T-helper 1 cell treated with Interleukin-12 subunit alpha and Interleukin-12 subunit beta and Interleukin-4 antibody, amounts not matched to agents 30 μg/mL and 1 μg/mL, for 36 hours (primary cell): Measurements from ENCODE around the gene MRAS.
"Not testable (repeated sequence)": the region's sequence is repeated elsewhere in the genome, so short reads cannot be mapped to it uniquely, and the experiment has no call there.

ENCODE experiments used
- H3K27ac Mint-ChIP-seq: one replicate; pipeline ENCODE4 v1.8.0; 2021; ENCODE audit warnings: mild to moderate bottlenecking, mixed read lengths
- H3K27me3 Mint-ChIP-seq: one replicate; pipeline ENCODE4 v1.8.0; 2021; ENCODE audit warnings: low read depth, mixed read lengths
- H3K36me3 Mint-ChIP-seq: one replicate; pipeline ENCODE4 v1.8.0; 2021; ENCODE audit warnings: low read depth, mixed read lengths
- H3K4me1 Mint-ChIP-seq: one replicate; pipeline ENCODE4 v1.8.0; 2021; ENCODE audit warnings: low read depth, mixed read lengths
- H3K4me3 Mint-ChIP-seq: one replicate; pipeline ENCODE4 v1.8.0; 2021; ENCODE audit warnings: mild to moderate bottlenecking, moderate library complexity, mixed read lengths
- H3K9me3 Mint-ChIP-seq: one replicate; pipeline ENCODE4 v1.8.0; 2021; ENCODE audit warnings: mixed read lengths

The MRAS gene

DNA sequence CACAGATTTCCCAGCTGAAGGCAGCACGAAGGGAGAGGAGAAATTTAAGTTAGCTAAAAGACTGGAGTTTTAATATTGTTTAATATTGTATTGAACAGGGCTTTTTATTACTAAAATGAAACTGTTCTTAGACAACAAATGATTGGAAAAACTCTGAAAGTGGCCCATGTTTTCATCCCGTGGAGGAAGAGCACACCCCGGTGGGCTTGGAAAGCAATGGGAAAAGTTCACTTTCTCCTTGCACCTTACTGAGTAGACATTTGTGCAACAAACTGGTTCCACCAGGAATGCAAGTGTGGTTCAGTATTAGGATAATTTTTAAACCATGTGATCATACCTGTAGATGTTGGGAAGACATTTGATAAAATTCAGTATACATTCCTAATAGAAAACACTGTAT, 77.8 kb downstream of the MRAS start:
- Mint-ChIP-seq H3K9me3 (no peaks in the 10 kb centered on the region), H3K36me3 (no peaks in the 10 kb centered on the region), H3K4me1 (no peaks in the 10 kb centered on the region), H3K27me3 (peaks cover 21% of the 10 kb centered on the region), H3K27ac (no peak overlapping the region), H3K4me3 (no peak overlapping the region)

GRCh38 chr3:138426754-138427153, 78.4 kb downstream of the MRAS start:
- not testable (repeated sequence) for H3K9me3 Mint-ChIP-seq, H3K36me3 Mint-ChIP-seq, H3K4me3 Mint-ChIP-seq, H3K4me1 Mint-ChIP-seq, H3K27ac Mint-ChIP-seq
- H3K27me3 Mint-ChIP-seq, result peaks cover 22% of the 10 kb centered on the region

- Mint-ChIP-seq H3K4me1 (peaks cover 9% of the 10 kb centered on the region), H3K4me3 (no peak overlapping the region), H3K27ac (no peak overlapping the region), H3K9me3 (no peaks in the 10 kb centered on the region), H3K27me3 (peaks cover 47% of the 10 kb centered on the region), H3K36me3 (no peaks in the 10 kb centered on the region)
Observed at GRCh38 chr3:138429665-138430064, 81.3 kb downstream of the MRAS start.

- peaks cover 9% of the 10 kb centered on the region for H3K4me1 Mint-ChIP-seq
- no peak overlapping the region for H3K27ac Mint-ChIP-seq
- no peak overlapping the region for H3K4me3 Mint-ChIP-seq
- H3K36me3 Mint-ChIP-seq, result no peaks in the 10 kb centered on the region
- peaks cover 72% of the 10 kb centered on the region for H3K27me3 Mint-ChIP-seq
- H3K9me3 Mint-ChIP-seq, result no peaks in the 10 kb centered on the region
Observed at GRCh38 chr3:138432576-138433240, 84.3 kb downstream of the MRAS start.

- Mint-ChIP-seq H3K27ac (no peak overlapping the region), H3K4me1 (peaks cover 9% of the 10 kb centered on the region), H3K27me3 (peaks cover 71% of the 10 kb centered on the region), H3K36me3 (no peaks in the 10 kb centered on the region), H3K9me3 (no peaks in the 10 kb centered on the region), H3K4me3 (peak overlapping the region; percentile 28)
Observed at GRCh38 chr3:138433892-138434275, 85.5 kb downstream of the MRAS start.

GRCh38 chr3:138434276-138434874, 86.0 kb downstream of the MRAS start, which contains the start of gene ESYT3:
Gene ESYT3, plus strand, starts transcription at chr3:138434616. Its CDS starts 183 bp downstream, at chr3:138434799.
- peaks cover 9% of the 10 kb centered on the region for H3K4me1 Mint-ChIP-seq
- peak within 1 kb of the TSS; percentile 75 for H3K4me3 Mint-ChIP-seq
- no peaks in the 10 kb centered on the region for H3K36me3 Mint-ChIP-seq
- H3K27me3 Mint-ChIP-seq, result peaks cover 67% of the 10 kb centered on the region
- no peak within 1 kb of the TSS for H3K27ac Mint-ChIP-seq
- H3K9me3 Mint-ChIP-seq, result no peaks in the 10 kb centered on the region

DNA sequence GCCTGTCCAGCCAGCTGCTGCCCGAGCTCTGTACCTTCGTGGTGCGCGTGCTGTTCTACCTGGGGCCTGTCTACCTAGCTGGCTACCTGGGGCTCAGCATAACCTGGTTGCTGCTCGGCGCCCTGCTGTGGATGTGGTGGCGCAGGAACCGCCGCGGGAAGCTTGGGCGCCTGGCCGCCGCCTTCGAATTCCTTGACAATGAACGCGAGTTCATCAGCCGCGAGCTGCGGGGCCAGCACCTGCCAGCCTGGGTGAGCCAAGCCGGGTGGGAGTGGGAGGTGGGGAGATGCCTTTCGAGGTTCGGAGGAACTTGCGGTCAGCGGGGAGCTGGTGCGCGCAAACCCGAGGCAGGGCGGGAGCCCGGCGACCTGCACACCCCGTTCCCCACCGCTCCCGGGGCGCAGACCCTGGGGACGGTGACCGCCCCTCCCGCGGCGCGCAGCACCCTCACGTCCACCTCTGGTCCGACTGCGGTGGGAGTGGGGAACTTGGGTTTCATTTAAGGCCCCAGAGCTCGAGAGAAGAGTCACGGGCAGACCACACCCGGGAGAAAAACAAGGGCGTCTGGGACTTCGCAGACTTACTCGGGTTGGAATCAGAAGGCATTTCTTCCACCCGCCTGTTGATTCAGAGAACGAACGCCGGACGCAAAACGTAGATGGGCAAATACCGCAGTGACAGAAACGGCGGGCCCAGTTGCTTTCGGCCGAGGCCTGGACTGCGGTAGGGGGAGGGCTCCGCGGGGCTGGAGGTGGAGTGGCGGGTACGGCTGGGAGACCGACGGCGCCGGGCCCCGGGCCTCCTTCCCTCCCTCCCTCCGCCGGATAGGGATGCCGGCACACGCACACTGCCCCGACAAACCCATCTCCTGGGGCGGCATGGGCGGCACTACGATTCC, 86.7 kb downstream of the MRAS start:
- Mint-ChIP-seq H3K9me3 (no peaks in the 10 kb centered on the region), H3K27ac (no peak overlapping the region), H3K36me3 (no peaks in the 10 kb centered on the region), H3K27me3 (peaks cover 69% of the 10 kb centered on the region), H3K4me1 (peaks cover 9% of the 10 kb centered on the region), H3K4me3 (peak overlapping the region; percentile 58)

GRCh38 chr3:138435840-138436239, 87.5 kb downstream of the MRAS start:
- Mint-ChIP-seq H3K36me3 (no peaks in the 10 kb centered on the region), H3K9me3 (no peaks in the 10 kb centered on the region), H3K27ac (no peak overlapping the region), H3K27me3 (peaks cover 70% of the 10 kb centered on the region), H3K4me3 (peak overlapping the region; percentile 46), H3K4me1 (peaks cover 9% of the 10 kb centered on the region)

DNA sequence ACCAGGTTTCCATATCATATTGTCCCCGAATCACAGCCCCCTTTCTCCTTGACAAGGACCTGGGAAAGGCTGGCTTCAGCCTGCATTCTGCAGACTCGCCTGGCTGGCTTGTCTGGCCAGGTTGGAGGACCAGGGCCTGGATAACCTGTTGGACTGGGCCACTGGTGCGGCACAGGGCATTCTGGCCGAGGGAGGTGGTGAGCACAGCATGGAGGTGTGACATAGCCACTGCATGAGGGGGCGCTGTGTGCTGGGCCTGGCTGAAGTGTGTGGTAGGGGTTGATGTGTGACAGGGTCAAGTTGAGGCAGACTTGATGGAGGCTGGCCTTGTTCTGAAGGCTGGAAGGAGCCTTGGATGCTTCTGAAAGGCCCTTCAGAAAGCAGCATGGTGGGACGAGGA, 88.9 kb downstream of the MRAS start:
- Mint-ChIP-seq H3K27me3 (peaks cover 57% of the 10 kb centered on the region), H3K4me1 (peaks cover 9% of the 10 kb centered on the region), H3K4me3 (no peak overlapping the region), H3K9me3 (no peaks in the 10 kb centered on the region), H3K36me3 (no peaks in the 10 kb centered on the region), H3K27ac (no peak overlapping the region)

GRCh38 chr3:138438896-138439295, 90.5 kb downstream of the MRAS start:
- Mint-ChIP-seq H3K27me3 (peaks cover 46% of the 10 kb centered on the region), H3K27ac (no peak overlapping the region), H3K9me3 (no peaks in the 10 kb centered on the region), H3K4me3 (no peak overlapping the region), H3K36me3 (no peaks in the 10 kb centered on the region), H3K4me1 (peaks cover 4% of the 10 kb centered on the region)

- no peaks in the 10 kb centered on the region for H3K36me3 Mint-ChIP-seq
- H3K27ac Mint-ChIP-seq, result no peak overlapping the region
- H3K4me3 Mint-ChIP-seq, result no peak overlapping the region
- no peaks in the 10 kb centered on the region for H3K4me1 Mint-ChIP-seq
- H3K9me3 Mint-ChIP-seq, result no peaks in the 10 kb centered on the region
- peaks cover 39% of the 10 kb centered on the region for H3K27me3 Mint-ChIP-seq
Observed at GRCh38 chr3:138439646-138440045, 91.3 kb downstream of the MRAS start.

DNA sequence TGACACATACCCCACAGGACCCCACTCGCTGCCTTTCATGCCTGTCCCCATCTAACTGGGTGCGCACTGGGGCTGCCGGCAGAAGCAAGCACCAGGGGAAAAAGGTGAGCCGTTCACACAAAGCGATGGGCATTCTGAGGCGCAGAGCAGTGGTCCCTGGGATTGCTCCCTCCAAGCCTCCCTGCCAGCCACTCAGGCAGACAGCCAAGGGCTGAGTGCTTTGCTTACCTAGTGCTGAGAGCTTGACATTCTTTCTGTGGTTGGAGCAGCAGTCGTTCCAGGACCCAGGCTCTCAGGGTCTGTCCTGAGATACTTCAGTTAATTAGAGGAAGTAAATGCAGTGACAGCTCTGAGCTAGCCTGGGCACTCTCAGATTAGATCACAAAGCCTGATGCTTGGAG, 91.7 kb downstream of the MRAS start:
- no peaks in the 10 kb centered on the region for H3K36me3 Mint-ChIP-seq
- H3K4me3 Mint-ChIP-seq, result no peak overlapping the region
- H3K27ac Mint-ChIP-seq, result no peak overlapping the region
- no peaks in the 10 kb centered on the region for H3K4me1 Mint-ChIP-seq
- H3K27me3 Mint-ChIP-seq, result peaks cover 38% of the 10 kb centered on the region
- no peaks in the 10 kb centered on the region for H3K9me3 Mint-ChIP-seq

DNA sequence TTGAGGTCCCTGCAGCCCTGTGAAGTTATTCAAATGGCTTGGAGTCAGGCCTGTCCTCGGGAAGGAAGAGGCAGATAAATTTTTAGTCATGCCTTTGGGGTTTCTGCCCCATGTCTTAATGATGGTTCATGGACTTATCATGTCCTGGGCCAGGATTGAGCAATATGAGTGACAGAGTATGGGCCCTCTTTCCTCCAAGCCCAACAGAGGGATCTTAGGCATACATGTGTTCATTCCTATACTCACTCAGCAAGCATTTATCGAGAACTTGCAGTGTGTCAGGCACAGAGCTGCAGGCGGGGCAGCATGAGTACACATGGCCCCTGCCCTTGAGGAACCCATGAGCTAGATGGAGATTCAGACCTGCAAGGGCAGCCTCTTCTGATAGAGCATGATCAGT, 92.2 kb downstream of the MRAS start:
- Mint-ChIP-seq H3K4me1 (no peaks in the 10 kb centered on the region), H3K4me3 (no peak overlapping the region), H3K27me3 (peaks cover 35% of the 10 kb centered on the region), H3K27ac (no peak overlapping the region), H3K36me3 (no peaks in the 10 kb centered on the region), H3K9me3 (no peaks in the 10 kb centered on the region)

GRCh38 chr3:138441256-138441655, 92.9 kb downstream of the MRAS start:
- H3K27ac Mint-ChIP-seq, result no peak overlapping the region
- H3K4me1 Mint-ChIP-seq, result no peaks in the 10 kb centered on the region

DNA sequence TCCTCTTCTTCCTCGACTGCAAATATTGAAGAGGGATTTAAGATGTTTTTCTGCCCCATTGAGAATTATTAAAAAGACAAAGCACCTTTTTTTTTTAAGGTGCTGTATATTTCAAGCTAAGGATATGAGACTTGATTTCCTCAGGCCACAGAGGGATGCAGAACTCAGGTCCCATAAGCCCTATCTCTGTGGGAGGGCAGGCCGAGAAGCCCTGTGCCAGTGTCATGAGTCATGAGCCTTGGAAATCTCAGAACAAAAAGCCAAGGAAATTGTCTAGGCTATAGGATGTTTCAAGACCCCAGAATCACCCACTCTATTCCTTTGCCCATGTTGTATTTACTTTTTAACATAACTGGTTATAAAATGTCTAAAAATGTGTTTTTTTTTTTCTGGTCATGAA, 93.4 kb downstream of the MRAS start:
- Mint-ChIP-seq H3K27me3 (peaks cover 24% of the 10 kb centered on the region), H3K9me3 (no peaks in the 10 kb centered on the region), H3K27ac (no peak overlapping the region), H3K4me1 (no peaks in the 10 kb centered on the region), H3K36me3 (no peaks in the 10 kb centered on the region), H3K4me3 (no peak overlapping the region)

More at GRCh38 chr3:138441256-138441655, 92.9 kb downstream of the MRAS start:
- no peaks in the 10 kb centered on the region for H3K36me3 Mint-ChIP-seq
- no peaks in the 10 kb centered on the region for H3K9me3 Mint-ChIP-seq
- peaks cover 28% of the 10 kb centered on the region for H3K27me3 Mint-ChIP-seq
- no peak overlapping the region for H3K4me3 Mint-ChIP-seq
